T-helper 2 cell treated with Interferon-gamma antibody and Interleukin-4, amounts not matched to agents 100 ng/mL and 5 ng/mL, for 36 hours (primary cell): ENCODE data around the gene BTBD10. TPM values are rescaled to one million over a fixed set of nuclear protein-coding genes. Genes with fewer than 3 reads are reported as not detected.

Experiments used
- intact Hi-C: fragments of 100-400 bp; cut with micrococcal nuclease; formaldehyde crosslinking; loops from one replicate; pipeline ENCODE4 v1.15.1; 2023
- total RNA-seq: library from RNA; stranded (reverse); gene quantifications from 2 replicates; pipeline ENCODE4 v1.2.3, GENCODE V29; 2022

The BTBD10 gene
- 24.7 and 26.5 TPM in 2 replicates for total RNA-seq

DNA sequence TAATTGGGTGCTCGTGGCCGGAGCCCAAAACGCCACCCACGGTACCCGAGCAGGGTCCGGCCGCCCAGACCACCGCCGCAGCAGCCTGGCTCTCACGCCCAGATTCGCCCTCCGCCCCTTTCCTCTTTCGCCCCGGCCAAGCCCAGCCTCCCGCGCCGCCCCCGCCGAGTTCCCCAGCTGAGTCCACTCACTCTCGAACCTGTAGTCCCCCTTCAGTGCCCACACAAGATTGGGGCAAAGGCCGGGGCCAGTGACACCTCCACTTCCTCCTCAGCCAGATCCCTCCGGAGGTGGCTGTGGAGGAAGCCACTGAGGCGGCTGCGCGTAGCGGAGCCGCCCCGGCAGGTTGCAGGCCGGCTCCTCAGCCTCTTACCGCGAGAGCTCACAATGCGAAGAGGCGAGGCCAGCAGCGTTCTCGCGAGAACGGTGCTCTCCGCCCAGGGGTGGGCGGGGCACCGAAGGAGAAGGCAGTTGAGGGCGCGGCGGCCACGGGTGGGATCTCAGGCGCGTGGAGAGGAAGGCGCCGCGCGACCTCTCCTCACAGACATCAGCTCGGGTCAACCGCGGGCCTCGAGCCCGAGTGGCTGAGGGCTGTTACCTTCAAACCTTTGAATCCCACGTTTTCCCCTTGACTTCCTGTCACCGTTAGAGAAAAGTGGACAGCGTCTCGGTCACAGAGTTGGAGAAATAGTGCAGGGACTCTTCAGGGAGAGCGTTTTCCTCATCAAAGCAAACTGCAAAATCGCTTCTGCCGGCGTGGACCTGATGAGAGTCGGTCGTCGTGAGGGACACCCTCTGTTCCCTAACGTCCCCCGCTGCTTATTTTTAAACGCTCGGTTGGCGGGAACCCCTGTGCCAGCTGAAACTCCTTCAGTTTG, at the start of gene BTBD10:
BTBD10 (minus strand) TSS at position 322 of the 878 bp plus-strand sequence. CDS start 18,098 bp downstream, outside the sequence.
- intact Hi-C loops = loop anchor here (1.0 to 10.0 kb wide), 7 partner anchors 76 to 1620 kb away; partner anchors contain the start of genes BMAL1 and FAR1

DNA sequence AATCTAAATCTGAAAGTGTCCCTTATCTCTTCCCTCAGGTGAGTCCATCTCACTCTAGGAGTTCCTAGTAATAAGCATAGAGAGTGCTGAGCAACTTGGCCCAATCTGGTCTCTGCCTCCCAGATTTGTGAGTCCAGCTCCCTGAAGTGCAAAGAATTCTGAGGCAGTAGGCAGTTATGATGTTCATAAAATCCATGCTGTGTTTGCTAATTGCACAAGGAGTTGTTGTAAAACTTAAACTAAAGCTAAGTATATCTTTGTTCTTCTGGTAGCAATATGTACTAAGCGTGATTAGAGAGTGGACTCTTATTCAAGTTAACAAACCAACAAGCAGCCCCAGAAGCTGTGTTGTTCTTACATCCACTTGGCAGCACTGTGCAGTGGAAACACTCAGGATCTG, 40.4 kb upstream of the BTBD10 start:
- intact Hi-C loops = no loop called here

DNA sequence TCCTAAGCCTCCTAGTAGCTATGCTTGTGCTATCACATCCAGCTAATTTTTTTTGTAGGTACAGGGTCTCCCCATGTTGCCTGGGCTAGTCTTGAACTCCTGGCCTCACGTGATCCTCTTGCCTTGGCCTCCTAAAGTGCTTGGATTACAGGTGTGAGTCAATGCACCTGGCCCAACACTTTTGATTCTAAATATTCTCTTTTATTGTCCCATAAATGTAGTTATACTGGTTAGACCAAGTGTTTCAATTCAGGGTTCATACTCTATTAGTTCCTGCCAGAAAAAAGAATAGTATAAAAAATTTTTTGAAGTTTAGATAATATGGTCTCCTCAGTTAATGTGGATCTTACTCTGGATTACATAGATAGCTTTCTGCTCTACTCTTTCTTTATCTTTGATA, 39.5 kb upstream of the BTBD10 start:
- intact Hi-C loops = no loop called here

DNA sequence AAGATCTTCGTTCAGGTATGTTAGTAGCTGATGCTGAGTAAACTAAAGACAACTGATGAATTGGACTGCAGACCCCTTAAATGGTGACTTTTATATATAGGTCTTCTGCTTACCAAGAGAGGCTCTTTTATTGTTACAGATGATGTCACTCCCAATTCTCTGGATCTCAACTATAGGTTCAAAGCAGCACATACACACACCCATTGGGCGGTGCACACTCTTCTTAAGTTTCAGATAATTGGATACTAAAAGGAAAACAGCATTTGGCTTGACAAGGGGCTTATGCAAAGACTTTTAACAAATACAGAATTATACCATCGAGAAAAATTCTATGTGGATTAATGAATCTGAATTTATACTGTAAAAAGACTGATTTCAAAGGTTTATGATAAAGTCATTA, 32.9 kb upstream of the BTBD10 start, which contains the start of gene PTH:
PTH (minus strand) TSS at position 69 of the 400 bp plus-strand sequence. CDS start 3,142 bp downstream, outside the sequence.
- intact Hi-C loops = no loop called here

DNA sequence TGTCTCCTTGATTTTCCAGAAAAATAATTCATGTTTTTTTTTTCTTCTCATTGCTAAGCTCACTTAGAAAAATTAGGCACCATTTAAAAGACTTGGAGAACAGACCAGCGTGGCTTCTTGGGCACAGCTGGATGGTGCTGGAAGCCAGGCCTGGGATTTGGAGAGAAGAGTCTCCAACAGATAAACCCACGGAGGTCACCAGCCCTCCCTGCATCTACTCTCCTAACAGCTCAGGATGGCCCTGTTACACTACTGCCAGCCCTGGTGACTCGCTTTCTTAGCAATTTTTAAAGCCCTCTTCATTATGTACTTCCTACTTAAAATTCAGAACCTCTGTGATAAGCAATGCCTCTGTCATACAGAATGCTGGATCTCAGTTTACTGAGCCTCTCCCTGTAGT, 31.0 kb upstream of the BTBD10 start:
- intact Hi-C loops = no loop called here

DNA sequence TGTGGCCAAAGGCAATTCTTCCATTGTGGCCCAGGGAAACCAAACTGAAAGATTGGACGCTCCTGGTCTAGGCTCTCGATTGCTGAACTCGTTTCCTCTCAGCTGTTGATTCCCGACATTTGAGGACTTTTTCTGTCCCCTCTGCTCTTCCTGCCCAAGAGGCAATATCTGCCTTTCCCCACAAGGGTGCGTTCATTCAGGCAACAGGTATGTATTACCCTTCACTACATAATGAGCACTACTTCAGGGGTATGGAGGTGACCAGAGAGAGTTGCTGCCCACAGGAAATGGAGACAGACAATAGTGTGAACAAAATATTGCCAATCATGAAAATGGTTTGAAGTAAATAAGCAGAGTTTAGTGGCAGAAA, 24.6 kb upstream of the BTBD10 start:
- intact Hi-C loops = loop anchor here (2.0 kb wide), 1 partner anchor 761 kb away; no protein-coding TSS in a partner anchor

DNA sequence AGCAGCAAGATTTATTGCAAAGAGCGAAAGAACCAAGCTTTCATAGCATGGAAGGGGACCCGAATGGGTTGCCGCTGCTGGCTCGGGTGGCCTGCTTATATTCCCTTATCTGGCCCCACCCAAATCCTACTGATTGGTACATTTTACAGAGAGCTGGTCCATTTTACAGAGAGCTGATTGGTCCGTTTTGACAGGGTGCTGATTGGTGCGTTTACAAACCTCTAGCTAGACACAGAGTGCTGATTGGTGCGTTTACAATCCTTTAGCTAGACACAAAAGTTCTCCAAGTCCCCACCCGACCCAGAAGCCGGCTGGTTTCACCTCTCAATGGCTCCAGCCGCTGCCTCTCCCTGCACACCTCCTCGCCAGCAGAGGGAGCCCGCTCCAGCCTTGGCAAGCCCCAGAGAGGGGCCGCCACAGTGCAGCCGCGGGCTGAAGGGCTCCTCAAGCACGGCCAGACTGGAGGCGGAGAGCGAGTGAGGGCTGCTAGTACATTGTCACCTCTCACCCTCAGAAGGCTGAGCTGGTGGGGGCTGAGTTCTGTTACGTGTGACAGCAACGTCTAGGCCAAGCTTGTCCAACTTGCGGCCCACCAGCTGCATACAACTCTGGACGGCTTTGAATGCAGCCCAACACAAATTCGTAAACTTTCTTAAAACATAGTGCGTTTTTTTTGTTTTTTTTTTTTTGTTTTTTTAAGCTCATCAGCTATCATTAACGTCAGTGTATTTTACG, 24.1 kb upstream of the BTBD10 start:
- intact Hi-C loops = loop anchor here (2.0 kb wide), 1 partner anchor 762 kb away; no protein-coding TSS in a partner anchor

DNA sequence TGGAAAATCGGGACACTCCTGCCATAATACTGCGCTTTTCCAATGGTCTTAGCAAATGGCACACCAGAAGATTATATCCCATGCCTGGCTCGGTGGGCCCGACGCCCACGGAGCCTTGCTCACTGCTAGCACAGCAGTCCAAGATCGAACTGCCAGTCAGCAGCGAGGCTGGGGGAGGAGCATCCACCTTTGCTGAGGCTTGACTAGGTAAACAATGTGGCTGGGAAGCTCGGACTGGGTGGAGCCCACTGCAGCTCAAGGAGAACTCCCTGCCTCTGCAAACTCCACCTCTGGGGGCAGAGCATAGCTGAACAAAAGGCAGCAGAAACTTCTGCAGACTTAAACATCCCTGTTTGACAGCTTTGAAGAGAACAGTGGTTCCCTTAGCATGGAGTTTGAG, 17.2 kb upstream of the BTBD10 start:
- intact Hi-C loops = no loop called here

DNA sequence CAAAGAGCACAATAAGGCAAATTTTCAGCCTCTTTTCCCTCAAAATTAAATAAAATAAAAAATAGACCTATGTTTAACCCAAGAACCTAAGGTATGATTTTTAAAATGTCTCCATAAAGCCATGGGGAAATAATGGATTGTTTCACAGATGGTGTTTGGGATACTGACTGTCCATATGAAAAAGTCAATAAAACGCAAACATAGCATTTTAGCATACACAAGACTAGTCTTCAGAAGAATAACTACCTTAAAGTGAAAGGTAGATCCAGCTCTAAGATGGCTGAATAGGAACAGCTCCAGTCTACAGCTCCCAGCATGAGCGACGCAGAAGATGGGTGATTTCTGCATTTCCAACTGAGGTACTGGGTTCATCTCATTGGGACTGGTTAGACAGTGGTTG, 16.7 kb upstream of the BTBD10 start:
- intact Hi-C loops = no loop called here

DNA sequence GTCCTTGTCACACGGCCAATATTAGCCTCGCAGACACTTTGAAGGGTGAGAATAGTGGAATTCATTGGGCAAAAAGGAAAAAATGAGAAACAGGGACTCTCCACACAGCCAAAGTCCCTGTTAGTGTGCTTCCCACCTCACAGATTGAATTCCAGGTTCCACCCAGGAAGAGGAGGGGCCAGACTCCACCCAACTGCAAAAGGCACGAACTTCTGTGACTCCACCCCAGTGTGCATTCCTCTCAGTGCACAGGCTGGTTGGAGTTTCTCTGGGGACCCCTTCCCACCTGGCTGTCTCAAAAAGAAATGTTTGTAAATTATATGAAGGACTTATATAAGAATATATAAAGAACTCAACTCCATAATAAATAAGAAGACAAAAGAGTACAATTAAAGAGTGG, 12.1 kb upstream of the BTBD10 start:
- intact Hi-C loops = no loop called here

DNA sequence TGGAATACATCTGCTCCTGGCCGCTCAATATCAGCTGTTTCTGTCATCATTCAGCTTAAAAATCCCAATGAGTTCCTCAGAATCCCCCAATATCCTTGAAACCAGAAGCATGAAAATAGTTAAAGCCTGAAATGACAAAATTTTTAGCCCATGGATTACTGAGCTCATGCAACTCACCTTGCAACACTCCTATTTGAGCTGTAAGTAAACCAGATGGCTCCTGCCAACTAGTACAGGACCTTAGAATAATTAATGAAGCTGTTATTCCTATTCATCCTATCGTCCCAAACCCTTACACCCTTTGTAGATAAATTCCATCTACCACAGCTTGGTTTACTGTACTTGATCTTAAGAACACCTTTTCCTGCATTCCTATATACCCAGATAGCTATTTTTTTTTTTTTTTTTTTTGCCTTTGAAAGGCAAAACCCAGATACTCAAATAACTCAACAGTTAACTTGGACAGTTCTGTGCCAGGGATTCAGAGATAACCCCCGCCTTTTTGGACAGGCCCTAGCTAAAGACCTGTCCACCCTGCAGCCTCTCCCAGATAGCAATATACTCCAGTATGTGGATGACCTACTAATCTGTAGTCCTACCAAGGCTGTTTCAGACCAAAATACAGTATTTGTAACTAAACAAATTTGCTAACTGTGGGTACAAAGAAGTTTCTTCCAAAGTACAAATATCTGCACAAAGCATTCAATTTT, 10.1 kb upstream of the BTBD10 start:
- intact Hi-C loops = no loop called here

DNA sequence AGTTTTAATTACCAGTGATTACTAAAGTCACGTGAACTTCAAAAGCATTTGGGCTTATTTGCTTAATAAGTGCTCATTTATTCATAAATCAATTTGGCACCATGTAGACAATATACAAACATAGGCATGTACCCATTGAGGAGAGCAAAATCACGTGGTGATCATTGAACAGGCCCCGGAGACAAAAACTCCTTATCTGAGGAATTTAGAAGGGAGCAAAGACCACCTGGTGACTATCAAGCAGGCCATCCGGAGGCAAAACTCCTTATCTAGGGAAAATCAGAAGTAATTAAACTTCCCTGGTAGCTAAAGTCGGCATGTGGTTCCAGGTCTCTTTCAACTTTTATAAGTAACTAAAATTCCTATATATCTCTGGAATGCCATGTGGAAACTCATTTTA, 5.7 kb upstream of the BTBD10 start:
- intact Hi-C loops = loop anchor here (10.0 kb wide), 1 partner anchor 264 kb away; no protein-coding TSS in a partner anchor

DNA sequence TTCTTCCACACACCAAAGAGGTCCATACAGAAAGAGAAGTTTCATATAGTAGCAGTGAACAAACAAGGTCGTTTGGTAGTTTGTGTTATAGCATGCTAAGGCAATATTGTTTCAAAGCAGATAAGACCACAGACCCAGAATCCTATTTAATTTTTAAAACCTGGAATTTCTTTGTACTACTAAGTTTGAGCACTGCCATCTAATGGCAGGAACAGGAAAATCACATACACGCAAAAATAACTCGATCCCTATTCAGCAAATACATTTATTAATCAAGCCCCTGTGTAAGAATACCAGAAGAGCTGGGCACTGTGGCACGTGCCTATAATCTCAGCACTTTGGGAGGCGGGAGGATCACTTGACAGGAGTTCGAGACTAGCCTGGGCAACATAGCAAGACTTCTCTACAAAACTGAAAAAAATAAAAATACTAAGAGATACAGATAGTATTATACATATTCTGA, 2.9 kb upstream of the BTBD10 start:
- intact Hi-C loops = loop anchor here (10.0 kb wide), 1 partner anchor 261 kb away; no protein-coding TSS in a partner anchor

DNA sequence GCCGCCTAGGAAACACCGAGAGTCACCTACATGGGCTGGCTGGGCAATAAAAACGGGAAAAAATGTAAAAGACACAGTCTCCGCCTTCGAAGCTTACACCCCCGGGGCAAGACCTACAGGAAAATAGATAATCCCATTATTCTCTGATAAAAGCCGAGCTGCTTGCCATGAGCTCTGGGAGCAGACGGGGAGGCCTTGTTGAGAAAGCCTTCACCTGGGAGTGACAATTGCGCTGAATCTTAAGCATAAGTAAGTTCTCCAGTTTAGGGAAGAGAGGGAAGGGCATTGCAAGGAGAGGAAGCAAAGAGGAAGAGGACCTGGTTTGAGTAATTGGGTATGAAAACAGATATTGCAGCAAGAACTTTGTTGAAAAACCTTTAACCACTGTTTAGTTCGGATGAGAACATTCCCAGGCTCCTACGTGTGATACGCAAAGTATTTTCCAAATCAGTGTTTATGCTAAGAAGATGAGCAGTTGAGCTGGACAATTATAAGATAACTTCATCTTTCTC, 813 bp upstream of the BTBD10 start:
- intact Hi-C loops = loop anchor here (1.0 to 10.0 kb wide), 7 partner anchors 77 to 1621 kb away; partner anchors contain the start of genes BMAL1 and FAR1

DNA sequence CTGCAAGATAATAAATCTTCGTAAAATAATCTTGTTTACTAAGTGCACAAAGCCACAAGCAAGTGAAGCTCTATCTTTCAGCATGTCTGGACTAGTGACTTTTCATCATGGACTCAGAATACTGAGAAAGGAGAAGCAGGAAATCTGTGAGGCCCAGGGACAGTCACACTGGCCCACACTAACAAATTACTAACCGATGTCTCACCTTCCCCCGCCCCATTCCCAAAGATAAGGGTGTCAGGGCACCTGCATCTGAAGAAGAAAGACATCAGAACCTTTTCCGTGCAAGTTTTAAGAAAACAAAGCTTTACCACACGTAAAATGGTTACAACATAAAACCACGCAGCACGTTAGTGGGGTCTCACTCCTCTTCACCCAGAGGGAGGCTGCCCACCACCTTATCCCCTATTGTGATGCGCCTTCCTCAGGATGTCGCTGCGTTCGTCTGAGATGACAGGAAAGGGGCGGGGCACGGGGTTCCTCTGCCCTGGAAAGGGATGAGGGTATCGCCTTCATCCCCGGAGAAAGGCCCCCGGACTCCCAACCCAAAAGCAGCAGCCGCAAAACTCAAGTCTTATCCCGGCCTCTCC, 616 bp downstream of the BTBD10 start:
- intact Hi-C loops = loop anchor here (2.0 to 10.0 kb wide), 5 partner anchors 75 to 1620 kb away; no protein-coding TSS in a partner anchor

DNA sequence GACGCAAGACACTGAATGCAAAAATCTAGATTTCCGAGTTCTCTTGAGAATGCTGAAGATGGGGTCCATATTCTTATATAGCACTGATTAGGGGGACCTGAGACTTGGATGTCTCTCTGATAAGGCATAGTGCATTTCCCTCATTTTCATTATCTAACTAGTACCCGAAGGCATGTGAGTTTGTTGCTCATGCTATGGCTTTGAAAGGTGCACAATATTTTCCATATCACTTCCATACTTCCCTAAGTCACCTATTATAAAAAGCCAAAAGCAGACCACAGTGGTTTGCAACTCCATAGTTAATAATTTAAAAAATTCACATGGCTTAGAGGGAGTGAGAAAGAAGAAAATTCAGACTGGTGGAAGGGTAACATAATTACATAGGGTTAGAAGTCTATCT, 1.7 kb downstream of the BTBD10 start:
- intact Hi-C loops = loop anchor here (5.0 to 10.0 kb wide), 4 partner anchors 74 to 1446 kb away; no protein-coding TSS in a partner anchor

DNA sequence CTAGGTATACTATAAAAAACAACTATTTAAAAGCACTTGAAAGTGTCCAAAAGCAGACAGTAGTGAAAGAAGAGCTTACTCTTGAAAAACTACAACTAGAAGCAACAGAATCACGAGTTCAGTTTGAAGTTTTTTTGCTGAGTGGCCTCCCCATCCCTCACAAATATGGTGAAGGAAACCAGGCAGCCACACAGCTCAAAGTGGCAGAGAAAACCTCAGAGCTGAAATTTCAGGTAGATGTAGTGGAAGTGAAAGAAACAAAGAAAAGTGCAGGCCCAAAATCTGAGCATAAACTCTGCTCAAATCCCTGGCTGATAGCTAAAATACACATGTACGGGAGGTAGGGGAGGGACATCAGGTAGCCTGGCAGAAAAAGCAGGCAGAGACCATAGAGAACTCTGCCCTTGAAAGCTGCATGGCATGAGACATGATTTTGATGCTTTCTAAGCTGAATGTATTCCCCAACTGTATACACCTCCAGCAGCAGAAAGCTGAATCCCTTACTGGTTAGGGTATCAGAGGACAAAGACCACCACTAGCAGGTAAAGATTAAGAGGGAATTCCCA, 12.1 kb downstream of the BTBD10 start:
- intact Hi-C loops = no loop called here

DNA sequence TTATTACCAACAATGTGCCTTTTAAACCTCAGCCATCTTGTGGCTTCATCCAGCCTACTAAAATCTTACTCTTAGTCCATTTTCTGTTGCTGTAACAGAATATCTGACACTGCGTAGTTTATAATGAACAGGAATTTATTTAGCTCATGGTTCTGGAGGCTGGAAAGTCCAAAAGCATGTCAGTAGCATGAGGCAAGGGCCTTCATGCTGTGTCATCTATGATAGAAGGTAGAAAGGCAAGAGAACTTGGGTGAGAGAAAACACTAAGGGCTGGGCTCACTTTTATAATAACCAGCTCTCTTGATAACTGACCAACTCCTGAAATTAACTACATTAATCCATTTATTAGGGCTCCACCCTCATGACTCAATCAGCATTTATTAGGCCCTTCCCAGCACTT, 13.5 kb downstream of the BTBD10 start:
- intact Hi-C loops = no loop called here

DNA sequence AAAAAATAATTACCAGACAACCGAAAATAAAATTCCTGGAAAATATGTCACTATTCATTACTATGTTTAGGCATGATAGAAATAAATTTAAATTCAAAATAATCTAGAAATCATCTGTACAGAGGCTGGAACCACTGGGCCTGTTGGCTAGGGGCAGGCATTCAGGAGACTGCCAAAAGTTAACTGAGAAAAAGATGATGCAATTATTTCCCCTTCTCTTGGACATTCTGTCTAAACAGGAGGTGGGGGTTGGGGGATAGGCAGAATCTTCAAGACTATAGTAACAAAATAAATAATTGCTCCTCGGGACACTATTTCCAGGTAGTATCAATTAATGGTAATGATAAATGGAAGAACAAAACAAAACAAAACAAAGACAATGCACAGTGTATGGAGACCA, 14.1 kb downstream of the BTBD10 start:
- intact Hi-C loops = no loop called here

DNA sequence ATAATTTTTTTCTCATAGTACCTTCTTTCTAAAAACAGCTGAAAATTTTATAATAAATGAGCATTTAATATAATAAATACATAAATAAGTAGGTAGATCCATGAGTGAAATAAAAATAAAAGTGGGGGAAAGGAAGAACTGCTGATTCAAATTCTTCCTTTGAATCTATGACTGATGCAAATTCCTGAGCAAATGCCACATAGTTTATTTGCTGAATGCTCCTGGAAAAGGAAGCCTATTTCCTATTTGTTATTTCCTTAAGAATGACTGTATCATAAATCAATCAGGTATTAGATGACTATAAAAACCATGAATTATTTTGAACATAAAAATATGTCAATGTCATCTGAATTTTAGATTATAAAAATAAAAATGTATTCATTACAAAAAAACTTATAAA, 16.6 kb downstream of the BTBD10 start:
- intact Hi-C loops = no loop called here
